Measurements from ENCODE around the gene RNF25.

GRCh38 chr2:218622606-218623365 lies 49.0 kb downstream of the RNF25 start:
- TF ChIP-seq CTCF (conservative IDR thresholded peaks at IDR 0.05; ENCODE audit: low read length) (no peak), EZH2phosphoT487 (IDR thresholded peaks at IDR 0.05; ENCODE audit: borderline replicate concordance) (no peak)
